Measurements from ENCODE around the gene EML4. TPM values are rescaled to one million over a fixed set of nuclear protein-coding genes. Genes with fewer than 3 reads are reported as not detected.
A peak's percentile ranks its signal among the peaks of the same experiment; 100 is the strongest.

Gene EML4
- total and polyA plus RNA-seq, 4 experiments from 2014 or later, result 52.8 to 172 (median 140) TPM

- Histone ChIP-seq H3K27me3 (ENCODE audit: insufficient read depth, low read length) (no peaks in the 10 kb centered on the region), H3K27ac (ENCODE audit: low read depth, low read length) (peak overlapping the region; percentile 7), H3K4me1 (ENCODE audit: insufficient read depth, low read length) (peaks cover 75% of the 10 kb centered on the region), H3K4me3 (ENCODE audit: low read length in 2 of 2) (no peak overlapping the region), H3K36me3 (ENCODE audit: insufficient read depth, low read length) (peaks cover 29% of the 10 kb centered on the region), H3K9me3 (ENCODE audit: control insufficient read depth in 1 of 2, low read length in 2 of 2) (no peaks in the 10 kb centered on the region)
- Mint-ChIP-seq H3K36me3 (peaks cover 67 to 81% of the 10 kb centered on the region in 2 donors), H3K27me3 (no peaks in the 10 kb centered on the region), H3K4me3 (peak overlapping the region; percentile 11 to 84 (median 70)), H3K9me3 (peaks cover 0 to 2% (median 0%) of the 10 kb centered on the region in 8 donors), H3K4me1 (peaks cover 47 to 79% (median 53%) of the 10 kb centered on the region in 4 donors), H3K27ac (peak overlapping the region; percentile 79 to 95 (median 87))
- POLR2A ChIA-PET (ENCODE audit: partially characterized antibody), result interaction anchor here (1.0 to 2.3 kb wide), 7 partner anchors 11 to 198 kb away, joined by 3 to 10 read pairs (median 5); partner anchors contain the start of gene COX7A2L
- intact Hi-C loops (cut with micrococcal nuclease), result loop anchor here (1.0 to 5.0 kb wide), 3 partner anchors 45 to 195 kb away; partner anchors contain the start of gene COX7A2L
- CTCF ChIA-PET (ENCODE audit: partially characterized antibody), result no interaction called here
- peak; percentile 53 to 68 (median 66) for DNase-seq
Observed at GRCh38 chr2:42297322-42297936, 128.3 kb downstream of the EML4 start.

- Histone ChIP-seq H3K27ac (ENCODE audit: low read depth, low read length) (peak overlapping the region; percentile 7), H3K4me3 (ENCODE audit: low read length in 2 of 2) (no peak overlapping the region), H3K4me1 (ENCODE audit: insufficient read depth, low read length) (peaks cover 71% of the 10 kb centered on the region), H3K27me3 (ENCODE audit: insufficient read depth, low read length) (no peaks in the 10 kb centered on the region), H3K9me3 (ENCODE audit: control insufficient read depth in 1 of 2, low read length in 2 of 2) (no peaks in the 10 kb centered on the region), H3K36me3 (ENCODE audit: insufficient read depth, low read length) (peaks cover 35% of the 10 kb centered on the region)
- Mint-ChIP-seq H3K27ac (peak overlapping the region; percentile 19 to 95 (median 86)), H3K4me1 (peaks cover 45 to 73% (median 53%) of the 10 kb centered on the region in 4 donors), H3K9me3 (peaks cover 0 to 2% (median 0%) of the 10 kb centered on the region in 8 donors), H3K4me3 (peak overlapping the region in 5 of 8 donors; percentile 52 to 79 (median 60)), H3K36me3 (peaks cover 64 to 82% of the 10 kb centered on the region in 2 donors), H3K27me3 (no peaks in the 10 kb centered on the region)
- ChIA-PET CTCF (ENCODE audit: partially characterized antibody) (interaction anchor here (1.2 kb wide), 1 partner anchor 46 kb away, joined by 3 read pairs; no protein-coding TSS in a partner anchor), POLR2A (ENCODE audit: partially characterized antibody) (interaction anchor here (0.5 to 1.6 kb wide), 6 partner anchors 12 to 199 kb away, joined by 3 to 5 read pairs (median 4); no protein-coding TSS in a partner anchor)
- intact Hi-C loops (cut with micrococcal nuclease), result loop anchor here (5.0 kb wide), 1 partner anchor 46 kb away; no protein-coding TSS in a partner anchor
- DNase-seq, result no peak
Observed at GRCh38 chr2:42298132-42298531, 129.0 kb downstream of the EML4 start.

GRCh38 chr2:42298996-42299754 is 130.0 kb downstream of the EML4 start:
- DNase-seq, result no peak
- peaks cover 42% of the 10 kb centered on the region for H3K36me3 ChIP-seq (ENCODE audit: insufficient read depth, low read length)
- Mint-ChIP-seq H3K4me1 (peaks cover 47 to 74% (median 56%) of the 10 kb centered on the region in 4 donors), H3K27ac (peak overlapping the region; percentile 79 to 95 (median 86)), H3K36me3 (peaks cover 69 to 87% of the 10 kb centered on the region in 2 donors), H3K4me3 (peak overlapping the region; percentile 39 to 82 (median 50)), H3K9me3 (peaks cover 0 to 2% (median 0%) of the 10 kb centered on the region in 8 donors), H3K27me3 (no peaks in the 10 kb centered on the region)
- no peaks in the 10 kb centered on the region for H3K9me3 ChIP-seq (ENCODE audit: control insufficient read depth in 1 of 2, low read length in 2 of 2)
- ChIA-PET POLR2A (ENCODE audit: partially characterized antibody) (interaction anchor here (1.3 to 1.6 kb wide), 4 partner anchors 13 to 166 kb away, joined by 3 to 5 read pairs (median 4); no protein-coding TSS in a partner anchor), CTCF (ENCODE audit: partially characterized antibody) (interaction anchor here (0.8 to 1.2 kb wide), 3 partner anchors 10 to 206 kb away, joined by 3 read pairs; no protein-coding TSS in a partner anchor)
- no peak overlapping the region for H3K4me3 ChIP-seq (ENCODE audit: low read length in 2 of 2)
- H3K4me1 ChIP-seq (ENCODE audit: insufficient read depth, low read length), result peaks cover 65% of the 10 kb centered on the region
- no peaks in the 10 kb centered on the region for H3K27me3 ChIP-seq (ENCODE audit: insufficient read depth, low read length)
- peak overlapping the region; percentile 27 for H3K27ac ChIP-seq (ENCODE audit: low read depth, low read length)
- intact Hi-C loops (cut with micrococcal nuclease), result loop anchor here (5.0 kb wide), 1 partner anchor 47 kb away; no protein-coding TSS in a partner anchor

- peaks cover 51% of the 10 kb centered on the region for H3K4me1 ChIP-seq (ENCODE audit: insufficient read depth, low read length)
- POLR2A ChIA-PET (ENCODE audit: partially characterized antibody), result interaction anchor here (0.8 to 1.3 kb wide), 2 partner anchors 8 to 11 kb away, joined by 3 read pairs; no protein-coding TSS in a partner anchor
- peak overlapping the region in 4 of 7 donors; percentile 6 to 87 (median 82) for H3K27ac Mint-ChIP-seq
Observed at GRCh38 chr2:42300527-42300926, 131.4 kb downstream of the EML4 start.

GRCh38 chr2:42303252-42303651 is 134.1 kb downstream of the EML4 start:
- CTCF ChIA-PET (ENCODE audit: partially characterized antibody), result interaction anchor here (0.7 to 1.0 kb wide), 2 partner anchors 10 to 25 kb away, joined by 3 read pairs; no protein-coding TSS in a partner anchor

More at GRCh38 chr2:42300527-42300926, 131.4 kb downstream of the EML4 start:
- no peak overlapping the region for H3K4me3 ChIP-seq (ENCODE audit: low read length in 2 of 2)
- CTCF ChIA-PET (ENCODE audit: partially characterized antibody), result no interaction called here
- no peak for DNase-seq
- H3K36me3 Mint-ChIP-seq, result peaks cover 63 to 87% of the 10 kb centered on the region in 2 donors
- H3K4me3 Mint-ChIP-seq, result peak overlapping the region in 1 of 8 donors; percentile 20
- peaks cover 0 to 2% (median 0%) of the 10 kb centered on the region in 8 donors for H3K9me3 Mint-ChIP-seq
- intact Hi-C loops (cut with micrococcal nuclease), result no loop called here
- peaks cover 43 to 66% (median 57%) of the 10 kb centered on the region in 4 donors for H3K4me1 Mint-ChIP-seq
- H3K27me3 ChIP-seq (ENCODE audit: insufficient read depth, low read length), result no peaks in the 10 kb centered on the region
- H3K27me3 Mint-ChIP-seq, result no peaks in the 10 kb centered on the region
- H3K27ac ChIP-seq (ENCODE audit: low read depth, low read length), result no peak overlapping the region
- no peaks in the 10 kb centered on the region for H3K9me3 ChIP-seq (ENCODE audit: control insufficient read depth in 1 of 2, low read length in 2 of 2)
- H3K36me3 ChIP-seq (ENCODE audit: insufficient read depth, low read length), result peaks cover 38% of the 10 kb centered on the region

GRCh38 chr2:42304059-42304713 is 135.0 kb downstream of the EML4 start:
- Mint-ChIP-seq H3K4me3 (peak overlapping the region in 1 of 8 donors; percentile 7), H3K27ac (peak overlapping the region in 5 of 7 donors; percentile 44 to 63 (median 57))
- no peak overlapping the region for H3K27ac ChIP-seq (ENCODE audit: low read depth, low read length)

More at GRCh38 chr2:42303252-42303651, 134.1 kb downstream of the EML4 start:
- no peak overlapping the region for H3K27ac ChIP-seq (ENCODE audit: low read depth, low read length)
- Mint-ChIP-seq H3K9me3 (peaks cover 0 to 2% (median 0%) of the 10 kb centered on the region in 8 donors), H3K27ac (peak overlapping the region in 4 of 7 donors; percentile 15 to 63 (median 42)), H3K4me1 (peaks cover 33 to 56% (median 50%) of the 10 kb centered on the region in 4 donors), H3K27me3 (no peaks in the 10 kb centered on the region), H3K36me3 (peaks cover 62 to 78% of the 10 kb centered on the region in 2 donors), H3K4me3 (no peak overlapping the region)
- peaks cover 41% of the 10 kb centered on the region for H3K4me1 ChIP-seq (ENCODE audit: insufficient read depth, low read length)
- no peaks in the 10 kb centered on the region for H3K9me3 ChIP-seq (ENCODE audit: control insufficient read depth in 1 of 2, low read length in 2 of 2)
- H3K27me3 ChIP-seq (ENCODE audit: insufficient read depth, low read length), result no peaks in the 10 kb centered on the region
- intact Hi-C loops (cut with micrococcal nuclease), result no loop called here
- POLR2A ChIA-PET (ENCODE audit: partially characterized antibody), result no interaction called here
- peaks cover 33% of the 10 kb centered on the region for H3K36me3 ChIP-seq (ENCODE audit: insufficient read depth, low read length)
- no peak for DNase-seq
- H3K4me3 ChIP-seq (ENCODE audit: low read length in 2 of 2), result no peak overlapping the region

More at GRCh38 chr2:42304059-42304713, 135.0 kb downstream of the EML4 start:
- Mint-ChIP-seq H3K36me3 (peaks cover 55 to 76% of the 10 kb centered on the region in 2 donors), H3K9me3 (peaks cover 0 to 2% (median 0%) of the 10 kb centered on the region in 8 donors), H3K4me1 (peaks cover 26 to 53% (median 44%) of the 10 kb centered on the region in 4 donors), H3K27me3 (no peaks in the 10 kb centered on the region)
- H3K36me3 ChIP-seq (ENCODE audit: insufficient read depth, low read length), result peaks cover 30% of the 10 kb centered on the region
- DNase-seq, result no peak
- H3K27me3 ChIP-seq (ENCODE audit: insufficient read depth, low read length), result no peaks in the 10 kb centered on the region
- CTCF ChIA-PET (ENCODE audit: partially characterized antibody), result interaction anchor here (1.0 kb wide), 1 partner anchor 24 kb away, joined by 3 read pairs; no protein-coding TSS in a partner anchor
- POLR2A ChIA-PET (ENCODE audit: partially characterized antibody), result no interaction called here
- intact Hi-C loops (cut with micrococcal nuclease), result no loop called here
- H3K4me1 ChIP-seq (ENCODE audit: insufficient read depth, low read length), result peaks cover 31% of the 10 kb centered on the region
- no peak overlapping the region for H3K4me3 ChIP-seq (ENCODE audit: low read length in 2 of 2)
- no peaks in the 10 kb centered on the region for H3K9me3 ChIP-seq (ENCODE audit: control insufficient read depth in 1 of 2, low read length in 2 of 2)
